GM12878 (cell line): Measurements from ENCODE around the gene TRAK2. TPM values are rescaled to one million over a fixed set of nuclear protein-coding genes. Genes with fewer than 3 reads are reported as not detected.

Experiments
- ATAC-seq: fragments of 200-7000 bp; cut with Tn5 transposase; 3 replicates; pipeline ENCODE4 v1.9.1; 2020; ENCODE audit warnings: mild to moderate bottlenecking, moderate library complexity
- BruUV-seq: library from RNA; stranded (reverse); fragments of 400-500 nt; replicated peaks from 2 replicates; lab custom pipeline; 2021; lab: Mats Ljungman, UMichigan
- CTCF ChIA-PET: fragments of 300-600 bp; sonication (Branson Sonifier 250); formaldehyde crosslinking; extraction: SDS; loops from one replicate; lab custom pipeline; 2021; ENCODE audit warnings: inconsistent platforms; lab: Yijun Ruan, JAX
- POLR2A ChIA-PET: fragments of 350-600 bp; formaldehyde crosslinking; extraction: SDS; loops from one replicate; lab custom pipeline; 2021; ENCODE audit warnings: inconsistent platforms; lab: Charles Lee
- RAD21 ChIA-PET: fragments of 300-600 bp; sonication (Branson Sonifier 250); formaldehyde crosslinking; loops from one replicate; lab custom pipeline; 2023; ENCODE audit warnings: antibody characterized with exemption; ENCODE audit not compliant: unreplicated experiment; lab: Charles Lee
- SMC1A ChIA-PET: fragments of 300-600 bp; sonication (Branson Sonifier 250); formaldehyde crosslinking; loops from one replicate; lab custom pipeline; 2023; ENCODE audit not compliant: unreplicated experiment, uncharacterized antibody; lab: Charles Lee
- DNase-seq: peaks from one replicate; pipeline ENCODE4 v3.0.0-alpha.2; 2011; ENCODE audit warnings: low read depth, low spot score
- FAIRE-seq: peaks from 3 replicates; lab custom pipeline; 2011; peaks lifted over from hg19 to GRCh38; lab: Jason Lieb, UNC
- H2AFZ ChIP-seq: 2 replicates; pipeline ENCODE4 v1.6.0; 2011; ENCODE audit warnings: low read depth, low read length, control low read depth; ENCODE audit not compliant: control insufficient read depth
- H3K27ac ChIP-seq: 2 replicates; pipeline ENCODE4 v1.5.1; 2011; ENCODE audit warnings: control low read depth; ENCODE audit not compliant: control insufficient read depth, insufficient read depth
- H3K27me3 ChIP-seq, 2 experiments: replicated peaks in 1 of 2; 2 replicates each; pipeline versions ENCODE4 v1.6.0 to v1.6.1; 2011; ENCODE audit warnings: low read length in 1 of 2; ENCODE audit not compliant: control insufficient read depth in 2 of 2, insufficient read depth in 2 of 2
- H3K36me3 ChIP-seq, 2 experiments: 2 replicates each; pipeline ENCODE4 v1.5.1; 2011; ENCODE audit warnings: low read length in 1 of 2; ENCODE audit not compliant: control insufficient read depth in 2 of 2, insufficient read depth in 2 of 2
- H3K4me1 ChIP-seq: 2 replicates; pipeline ENCODE4 v1.6.1; 2011; ENCODE audit warnings: mild to moderate bottlenecking, low read length, moderate library complexity, mixed read lengths; ENCODE audit not compliant: control insufficient read depth, insufficient read depth
- H3K4me2 ChIP-seq: 2 replicates; pipeline ENCODE4 v1.6.0; 2011; ENCODE audit warnings: control low read depth; ENCODE audit not compliant: control insufficient read depth, insufficient read depth
- H3K4me3 ChIP-seq: fragments of 200-600 bp; sonication (generic); 2 replicates; pipeline ENCODE4 v1.5.1; 2016
- H3K79me2 ChIP-seq: 2 replicates; pipeline ENCODE4 v1.6.0; 2011; ENCODE audit warnings: low read length; ENCODE audit not compliant: control insufficient read depth, insufficient read depth
- H3K9ac ChIP-seq: 2 replicates; pipeline ENCODE4 v1.8.0; 2011; ENCODE audit warnings: low read length, control low read depth, mixed read lengths; ENCODE audit not compliant: control insufficient read depth, insufficient read depth
- H3K9me3 ChIP-seq: replicated peaks from 3 replicates; pipeline ENCODE4 v1.5.1; 2011; ENCODE audit warnings: mild to moderate bottlenecking, low read length; ENCODE audit not compliant: control insufficient read depth, insufficient read depth
- H4K20me1 ChIP-seq: 2 replicates; pipeline ENCODE4 v1.6.0; 2011; ENCODE audit not compliant: control insufficient read depth, insufficient read depth
- CEBPB ChIP-seq, 2 experiments: fragments of 150-350 bp in 1 of 2; IDR thresholded peaks; 2 replicates each; pipeline ENCODE4 v1.6.1; 2012 to 2014; ENCODE audit warnings: low read depth in 2 of 2, low read length in 2 of 2, borderline replicate concordance in 1 of 2, inconsistent platforms in 1 of 2
- CHD4 ChIP-seq: fragments of 200-600 bp; sonication (generic); IDR thresholded peaks from 2 replicates; pipeline ENCODE4 v1.6.1; 2016; ENCODE audit warnings: mild to moderate bottlenecking
- LARP7 ChIP-seq: fragments of 450-650 bp; IDR thresholded peaks from 2 replicates; pipeline ENCODE4 v1.6.1; 2017; ENCODE audit warnings: mild to moderate bottlenecking
- PAX5 ChIP-seq: IDR thresholded peaks from 2 replicates; pipeline ENCODE4 v1.6.1; 2011; ENCODE audit warnings: low read depth, low read length, borderline replicate concordance
- RAD51 ChIP-seq: fragments of 450-650 bp; IDR thresholded peaks from 2 replicates; pipeline ENCODE4 v1.6.1; 2016; ENCODE audit warnings: moderate library complexity, mild to moderate bottlenecking, inconsistent platforms
- RCOR1 ChIP-seq: conservative IDR thresholded peaks from 2 replicates; pipeline ENCODE4 v1.6.1; 2012; ENCODE audit warnings: low read depth, low read length, improper control_type of control experiment
- SPI1 ChIP-seq: IDR thresholded peaks from 2 replicates; pipeline ENCODE4 v1.6.1; 2011; ENCODE audit warnings: low read depth, mild to moderate bottlenecking, low read length, moderate library complexity, borderline replicate concordance; ENCODE audit not compliant: insufficient read depth
- WGBS: methylation state at CpG from one replicate; pipeline ENCODE4 v1.1.6; 2016; ENCODE audit warnings: low lambda C conversion rate; ENCODE audit not compliant: insufficient replicate concordance, insufficient coverage; ENCODE audit errors: missing lambda C conversion rate; 5-methylcytosine and 5-hydroxymethylcytosine counted together
- in situ Hi-C: fragments of 300-500 bp; cut with MboI; formaldehyde crosslinking; loops from 9 replicates; pipeline ENCODE4 v1.14.3; 2018; ENCODE audit warnings: mixed read lengths
- intact Hi-C: fragments of 100-400 bp; cut with micrococcal nuclease; formaldehyde crosslinking; loops from one replicate; pipeline ENCODE4 v1.14.2; 2022; ENCODE audit not compliant: unreplicated experiment
- polyA plus RNA-seq, 11 experiments: library from polyadenylated mRNA; depleted of rRNA in 4 of 11; unstranded in 6 of 11; stranded (reverse) in 5 of 11; fragments of >200 nt; fragmentation: Nextera tagmentation in 4 of 11; fragmentation: Illumina TruSeq in 1 of 11; extraction: Ambion mirVana in 4 of 11; extraction: Trizol in 1 of 11; gene quantifications; 1 replicate in 1 of 11; 2 replicates in 10 of 11; pipeline versions ENCODE4 v1.2.1 to v1.2.3, GENCODE V29; 2011 to 2016; ENCODE audit warnings: inconsistent platforms in 2 of 11, missing spikeins in 2 of 11, low read depth in 1 of 11
- total RNA-seq, 4 experiments: library from RNA; depleted of rRNA in 3 of 4; stranded (reverse); fragments of >200 nt in 3 of 4; fragmentation: Illumina TruSeq in 1 of 4; extraction: Trizol in 1 of 4; gene quantifications; 2 replicates each; pipeline versions ENCODE4 v1.2.1 to v1.2.3, GENCODE V29; 2013 to 2021
- TF ChIP-seq, protein P1 (sequence below): fragments of 150-350 bp; IDR thresholded peaks from 2 replicates; pipeline ENCODE4 v1.6.1; 2016; ENCODE audit warnings: low read depth, low read length
- TF ChIP-seq, protein P2 (sequence below): fragments of 450-650 bp; formaldehyde crosslinking; IDR thresholded peaks from 2 replicates; pipeline ENCODE4 v1.4.0; 2022; ENCODE audit warnings: mild to moderate bottlenecking, moderate library complexity

Gene TRAK2
- total and polyA plus RNA-seq, 10 of the 15 experiments (the other 5 are each of a cell fraction or from before 2014, with no cell fraction given): 5.2 to 20.0 (median 11.8) TPM

DNA sequence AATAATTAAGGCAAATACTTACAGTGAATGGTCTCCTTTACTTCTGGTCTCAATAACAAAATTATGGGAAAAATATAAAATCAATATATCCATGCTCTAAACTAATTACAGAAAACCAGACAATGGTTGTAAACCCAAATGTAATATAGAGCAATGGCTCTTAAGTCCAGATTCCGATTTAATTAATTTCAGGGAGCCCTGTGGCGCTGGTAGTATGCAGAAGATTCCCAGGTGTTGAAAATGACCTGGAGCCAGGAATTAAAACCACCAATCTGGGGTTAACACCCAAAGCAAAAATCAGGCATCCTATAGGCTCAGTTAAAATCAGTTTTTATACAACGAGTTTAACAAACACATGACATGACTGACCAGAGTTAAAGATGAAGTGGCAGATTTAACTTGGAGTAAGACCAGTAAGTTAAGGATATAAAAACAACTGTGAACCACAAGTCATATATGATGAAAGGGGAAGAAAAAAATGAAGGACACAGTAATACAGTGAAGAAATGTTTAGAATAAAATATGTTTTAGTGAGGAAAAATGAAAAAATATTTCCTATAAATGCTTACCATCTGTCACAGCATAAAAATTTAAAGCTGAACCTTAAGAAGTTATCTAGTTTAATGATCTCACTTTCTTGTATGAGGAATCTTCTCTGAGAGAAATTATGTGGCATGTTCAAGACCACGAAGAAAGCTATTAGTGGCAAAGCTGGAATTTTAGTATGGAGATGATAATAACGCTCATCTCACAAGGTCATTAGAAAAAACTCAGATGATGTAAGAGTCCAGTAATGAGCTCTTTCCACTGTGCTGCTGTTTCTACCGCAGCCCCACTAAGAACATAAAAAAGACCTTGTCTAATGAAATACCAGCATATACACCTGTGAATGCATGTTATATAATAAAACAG, 48.4 kb downstream of the TRAK2 start:
- intact Hi-C loops: no loop called here
- 90% methylated on average over 6 of the region's 6 CpGs for WGBS
- Histone ChIP-seq H3K4me3 (no peak overlapping the region), H3K9ac (no peak overlapping the region), H3K4me2 (no peak overlapping the region), H4K20me1 (no peaks in the 10 kb centered on the region), H3K27ac (no peak overlapping the region), H3K27me3 (no peaks in the 10 kb centered on the region), H3K36me3 (peaks cover 0 to 4% of the 10 kb centered on the region in 2 experiments; a peak in 2 of 4 replicates), H3K9me3 (no peaks in the 10 kb centered on the region), H3K4me1 (no peaks in the 10 kb centered on the region), H3K79me2 (no peaks in the 10 kb centered on the region), H2AFZ (no peak overlapping the region)
- ChIA-PET POLR2A (no interaction called here), RAD21 (no interaction called here), CTCF (no interaction called here), SMC1A (interaction anchor here (1.6 to 2.6 kb wide), 3 partner anchors 12 to 171 kb away, joined by 3 to 7 read pairs (median 6); partner anchors contain the start of genes STRADB and TRAK2)
- BruUV-seq: no TSS peak
- FAIRE-seq (no peak), ATAC-seq (no peak), DNase-seq (no peak)
- in situ Hi-C loops: no loop called here
- TF ChIP-seq SPI1 (no peak), LARP7 (no peak), RAD51 (no peak), CHD4 (no peak), PAX5 (no peak), CEBPB (IDR thresholded peaks at IDR 0.05; ENCODE audit: borderline replicate concordance in 1 of 2, low read depth in 2 of 2, low read length in 2 of 2) (no peak), RCOR1 (no peak)
- TF ChIP-seq, protein P1, sequence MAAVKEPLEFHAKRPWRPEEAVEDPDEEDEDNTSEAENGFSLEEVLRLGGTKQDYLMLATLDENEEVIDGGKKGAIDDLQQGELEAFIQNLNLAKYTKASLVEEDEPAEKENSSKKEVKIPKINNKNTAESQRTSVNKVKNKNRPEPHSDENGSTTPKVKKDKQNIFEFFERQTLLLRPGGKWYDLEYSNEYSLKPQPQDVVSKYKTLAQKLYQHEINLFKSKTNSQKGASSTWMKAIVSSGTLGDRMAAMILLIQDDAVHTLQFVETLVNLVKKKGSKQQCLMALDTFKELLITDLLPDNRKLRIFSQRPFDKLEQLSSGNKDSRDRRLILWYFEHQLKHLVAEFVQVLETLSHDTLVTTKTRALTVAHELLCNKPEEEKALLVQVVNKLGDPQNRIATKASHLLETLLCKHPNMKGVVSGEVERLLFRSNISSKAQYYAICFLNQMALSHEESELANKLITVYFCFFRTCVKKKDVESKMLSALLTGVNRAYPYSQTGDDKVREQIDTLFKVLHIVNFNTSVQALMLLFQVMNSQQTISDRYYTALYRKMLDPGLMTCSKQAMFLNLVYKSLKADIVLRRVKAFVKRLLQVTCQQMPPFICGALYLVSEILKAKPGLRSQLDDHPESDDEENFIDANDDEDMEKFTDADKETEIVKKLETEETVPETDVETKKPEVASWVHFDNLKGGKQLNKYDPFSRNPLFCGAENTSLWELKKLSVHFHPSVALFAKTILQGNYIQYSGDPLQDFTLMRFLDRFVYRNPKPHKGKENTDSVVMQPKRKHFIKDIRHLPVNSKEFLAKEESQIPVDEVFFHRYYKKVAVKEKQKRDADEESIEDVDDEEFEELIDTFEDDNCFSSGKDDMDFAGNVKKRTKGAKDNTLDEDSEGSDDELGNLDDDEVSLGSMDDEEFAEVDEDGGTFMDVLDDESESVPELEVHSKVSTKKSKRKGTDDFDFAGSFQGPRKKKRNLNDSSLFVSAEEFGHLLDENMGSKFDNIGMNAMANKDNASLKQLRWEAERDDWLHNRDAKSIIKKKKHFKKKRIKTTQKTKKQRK: no peak
- TF ChIP-seq, protein P2, sequence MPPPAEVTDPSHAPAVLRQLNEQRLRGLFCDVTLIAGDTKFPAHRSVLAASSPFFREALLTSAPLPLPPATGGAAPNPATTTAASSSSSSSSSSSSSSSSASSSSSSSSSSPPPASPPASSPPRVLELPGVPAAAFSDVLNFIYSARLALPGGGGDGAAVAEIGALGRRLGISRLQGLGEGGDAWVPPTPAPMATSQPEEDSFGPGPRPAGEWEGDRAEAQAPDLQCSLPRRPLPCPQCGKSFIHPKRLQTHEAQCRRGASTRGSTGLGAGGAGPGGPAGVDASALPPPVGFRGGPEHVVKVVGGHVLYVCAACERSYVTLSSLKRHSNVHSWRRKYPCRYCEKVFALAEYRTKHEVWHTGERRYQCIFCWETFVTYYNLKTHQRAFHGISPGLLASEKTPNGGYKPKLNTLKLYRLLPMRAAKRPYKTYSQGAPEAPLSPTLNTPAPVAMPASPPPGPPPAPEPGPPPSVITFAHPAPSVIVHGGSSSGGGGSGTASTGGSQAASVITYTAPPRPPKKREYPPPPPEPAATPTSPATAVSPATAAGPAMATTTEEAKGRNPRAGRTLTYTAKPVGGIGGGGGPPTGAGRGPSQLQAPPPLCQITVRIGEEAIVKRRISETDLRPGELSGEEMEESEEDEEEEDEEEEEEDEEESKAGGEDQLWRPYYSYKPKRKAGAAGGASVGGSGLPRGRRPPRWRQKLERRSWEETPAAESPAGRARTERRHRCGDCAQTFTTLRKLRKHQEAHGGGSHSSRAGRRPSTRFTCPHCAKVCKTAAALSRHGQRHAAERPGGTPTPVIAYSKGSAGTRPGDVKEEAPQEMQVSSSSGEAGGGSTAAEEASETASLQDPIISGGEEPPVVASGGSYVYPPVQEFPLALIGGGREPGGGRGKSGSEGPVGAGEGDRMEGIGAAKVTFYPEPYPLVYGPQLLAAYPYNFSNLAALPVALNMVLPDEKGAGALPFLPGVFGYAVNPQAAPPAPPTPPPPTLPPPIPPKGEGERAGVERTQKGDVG (CRISPR knock-in tag): no peak
